Measurements from ENCODE around the gene FGD5.
A peak's percentile ranks its signal among the peaks of the same experiment; 100 is the strongest.

Gene FGD5

DNA sequence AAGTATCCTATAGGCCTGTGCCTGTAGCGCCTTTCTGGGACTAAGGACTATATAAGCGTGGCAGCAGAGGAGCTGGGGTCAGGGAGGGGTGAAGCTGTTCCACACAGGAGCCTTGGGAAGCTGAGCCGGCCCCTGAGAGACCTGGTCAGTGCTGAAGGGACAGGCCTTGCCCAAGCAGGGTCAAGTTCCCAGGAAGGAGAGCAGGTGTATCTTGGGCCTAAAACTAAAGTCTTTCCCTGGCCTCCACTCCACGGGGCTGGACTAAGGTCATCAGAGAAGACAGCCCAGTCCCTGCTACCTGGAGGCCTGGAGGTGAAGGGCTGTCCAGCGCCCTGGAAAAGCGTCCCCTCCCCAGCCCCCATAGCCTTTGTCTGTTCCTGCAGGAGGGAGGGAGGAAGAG is 104.7 kb downstream of the FGD5 start:
- no peak overlapping the region for H3K4me3 ChIP-seq (ENCODE audit: low read depth, low read length)
- TF ChIP-seq, protein P1, sequence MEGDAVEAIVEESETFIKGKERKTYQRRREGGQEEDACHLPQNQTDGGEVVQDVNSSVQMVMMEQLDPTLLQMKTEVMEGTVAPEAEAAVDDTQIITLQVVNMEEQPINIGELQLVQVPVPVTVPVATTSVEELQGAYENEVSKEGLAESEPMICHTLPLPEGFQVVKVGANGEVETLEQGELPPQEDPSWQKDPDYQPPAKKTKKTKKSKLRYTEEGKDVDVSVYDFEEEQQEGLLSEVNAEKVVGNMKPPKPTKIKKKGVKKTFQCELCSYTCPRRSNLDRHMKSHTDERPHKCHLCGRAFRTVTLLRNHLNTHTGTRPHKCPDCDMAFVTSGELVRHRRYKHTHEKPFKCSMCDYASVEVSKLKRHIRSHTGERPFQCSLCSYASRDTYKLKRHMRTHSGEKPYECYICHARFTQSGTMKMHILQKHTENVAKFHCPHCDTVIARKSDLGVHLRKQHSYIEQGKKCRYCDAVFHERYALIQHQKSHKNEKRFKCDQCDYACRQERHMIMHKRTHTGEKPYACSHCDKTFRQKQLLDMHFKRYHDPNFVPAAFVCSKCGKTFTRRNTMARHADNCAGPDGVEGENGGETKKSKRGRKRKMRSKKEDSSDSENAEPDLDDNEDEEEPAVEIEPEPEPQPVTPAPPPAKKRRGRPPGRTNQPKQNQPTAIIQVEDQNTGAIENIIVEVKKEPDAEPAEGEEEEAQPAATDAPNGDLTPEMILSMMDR (IDR thresholded peaks at IDR 0.05; ENCODE audit: low read depth, low read length, missing control alignments) = no peak
- no peak for DNase-seq (ENCODE audit: low read depth)

DNA sequence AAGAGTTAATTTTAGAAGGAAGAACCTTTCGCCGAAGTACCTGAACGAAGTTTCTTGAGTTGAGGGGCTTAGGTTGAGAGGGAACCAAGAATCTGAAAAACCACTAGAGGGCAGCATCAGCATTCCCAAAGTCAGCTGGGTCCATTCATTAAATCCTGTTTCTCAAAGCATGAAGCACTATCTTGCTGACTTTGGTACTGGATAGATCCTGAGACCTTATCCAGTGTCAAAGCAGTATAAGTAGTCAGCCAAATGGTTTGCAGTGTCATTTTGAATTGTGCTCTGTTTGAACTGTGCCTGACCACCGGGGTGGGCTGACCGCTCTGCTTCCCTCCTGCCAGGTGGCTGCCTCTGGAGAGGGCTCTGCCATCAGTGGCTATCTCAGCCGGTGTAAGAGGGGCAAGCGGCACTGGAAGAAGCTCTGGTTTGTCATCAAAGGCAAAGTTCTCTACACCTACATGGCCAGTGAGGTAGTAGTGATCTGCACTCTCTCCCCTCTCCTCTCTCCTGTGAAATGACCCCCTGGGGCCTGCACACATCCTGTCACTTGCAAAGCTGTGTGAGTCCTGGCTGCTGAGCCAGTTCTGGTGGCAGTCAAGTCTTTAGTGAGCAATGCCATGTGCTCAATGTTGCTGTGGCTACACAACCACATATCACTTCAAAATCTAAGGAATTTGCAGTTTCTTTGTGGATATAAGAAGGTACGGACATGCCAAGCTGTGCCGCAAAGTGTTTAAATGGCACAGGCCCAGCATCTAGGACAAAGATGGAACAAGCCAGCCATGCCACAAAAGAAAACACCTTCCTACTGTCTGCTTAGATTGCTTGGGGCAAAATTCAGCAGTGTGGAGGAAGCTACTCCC is 107.2 kb downstream of the FGD5 start:
- no peak overlapping the region for H3K4me3 ChIP-seq (ENCODE audit: low read depth, low read length)
- TF ChIP-seq, protein P1 (IDR thresholded peaks at IDR 0.05; ENCODE audit: low read depth, low read length, missing control alignments) = peak; percentile 71
- peak; percentile 26 for DNase-seq (ENCODE audit: low read depth)

DNA sequence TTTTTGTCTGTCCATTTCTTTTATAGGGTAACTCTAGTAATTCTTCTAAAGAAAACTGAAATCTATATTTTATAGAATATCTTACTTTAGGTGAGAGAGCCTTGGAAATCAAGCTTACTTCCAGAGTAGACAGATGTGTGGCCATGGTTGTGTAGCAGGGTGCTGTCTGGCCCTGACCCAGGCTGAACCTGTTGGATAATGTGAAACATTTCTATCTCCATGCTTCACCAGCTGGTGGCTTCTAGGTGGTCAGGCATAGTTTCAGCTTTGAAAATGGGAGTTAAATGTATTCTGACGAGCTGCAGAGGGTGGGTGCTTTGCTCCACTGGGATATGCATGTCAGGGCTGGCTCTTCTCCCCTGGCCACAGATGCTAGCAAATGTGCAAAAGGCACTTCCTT is 107.8 kb downstream of the FGD5 start:
- DNase-seq (ENCODE audit: low read depth) = no peak
- TF ChIP-seq, protein P1 (IDR thresholded peaks at IDR 0.05; ENCODE audit: low read depth, low read length, missing control alignments) = no peak
- H3K4me3 ChIP-seq (ENCODE audit: low read depth, low read length) = no peak overlapping the region

DNA sequence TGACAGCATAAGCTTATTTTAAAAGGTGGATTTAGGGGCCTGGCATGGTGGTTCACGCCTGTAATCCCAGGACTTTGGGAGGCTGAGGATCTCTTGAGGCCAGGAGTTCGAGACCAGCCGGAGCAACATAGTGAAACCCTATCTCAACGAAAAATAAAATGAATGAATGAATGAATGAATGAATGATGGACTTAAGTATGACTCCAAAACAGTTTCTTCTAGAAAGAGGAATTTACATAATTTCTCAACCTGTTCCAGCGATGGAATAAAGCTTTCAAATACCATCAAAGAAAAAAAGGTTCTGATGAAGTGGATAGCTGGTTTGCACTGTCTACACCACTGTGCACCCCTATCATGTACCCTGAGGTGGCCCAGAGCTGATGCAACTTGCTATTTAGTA is 108.5 kb downstream of the FGD5 start:
- no peak for DNase-seq (ENCODE audit: low read depth)
- TF ChIP-seq, protein P1 (IDR thresholded peaks at IDR 0.05; ENCODE audit: low read depth, low read length, missing control alignments) = no peak
- no peak overlapping the region for H3K4me3 ChIP-seq (ENCODE audit: low read depth, low read length)

DNA sequence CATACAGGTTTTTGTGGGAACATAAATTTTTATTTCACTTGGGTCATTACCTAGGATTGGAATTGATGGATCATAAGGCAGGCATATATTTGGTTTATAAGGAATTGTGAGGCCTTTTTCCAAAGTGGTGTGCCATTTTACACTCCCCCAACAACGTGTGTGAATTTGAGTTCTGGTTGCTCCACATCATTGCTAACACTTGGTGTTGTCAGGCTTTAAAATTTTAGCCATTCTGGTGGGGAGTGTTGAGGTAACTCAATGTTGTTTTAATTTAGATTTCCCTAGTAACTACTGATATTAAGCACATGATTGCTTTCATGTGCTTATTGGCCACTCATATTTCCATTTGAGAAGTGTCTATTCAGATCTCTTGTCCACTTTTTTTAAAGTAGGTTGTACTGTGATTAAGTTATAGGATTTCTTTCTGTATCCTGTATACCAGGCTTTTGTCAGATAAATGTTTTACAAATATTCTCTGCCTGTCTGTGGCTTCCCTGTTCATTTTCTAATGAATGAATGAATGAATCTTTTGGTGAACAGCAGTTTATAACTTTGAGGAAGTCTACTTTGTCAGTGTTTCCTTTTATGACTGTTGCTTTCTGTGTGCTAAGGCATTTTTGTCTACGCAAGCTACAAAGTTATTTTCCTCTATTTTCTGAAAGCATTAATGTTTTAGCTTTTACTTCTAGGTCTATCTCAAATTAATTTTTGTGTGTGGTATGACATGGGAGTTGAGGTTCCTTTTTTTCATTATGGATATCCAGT is 110.7 kb downstream of the FGD5 start:
- no peak overlapping the region for H3K4me3 ChIP-seq (ENCODE audit: low read depth, low read length)
- no peak for DNase-seq (ENCODE audit: low read depth)
- TF ChIP-seq, protein P1 (IDR thresholded peaks at IDR 0.05; ENCODE audit: low read depth, low read length, missing control alignments) = no peak

- TF ChIP-seq, protein P1 (IDR thresholded peaks at IDR 0.05; ENCODE audit: low read depth, low read length, missing control alignments) = no peak
- no peak for DNase-seq (ENCODE audit: low read depth)
- H3K4me3 ChIP-seq (ENCODE audit: low read depth, low read length) = no peak overlapping the region
These were observed 115.2 kb downstream of the FGD5 start for GRCh38 chr3:14933820-14934425.
